DOHH2 (cell line): ENCODE measurements around the gene IMMP2L.

Experiments
- CTCF ChIP-seq: fragments of 200-600 bp; sonication (generic); IDR thresholded peaks from one replicate; pipeline ENCODE4 v1.5.1; 2014; ENCODE audit warnings: antibody characterized with exemption, mild to moderate bottlenecking, low read depth, low read length; ENCODE audit not compliant: poor library complexity, severe bottlenecking
- EZH2phosphoT487 ChIP-seq: fragments of 200-600 bp; sonication (generic); IDR thresholded peaks from 2 replicates; pipeline ENCODE4 v1.6.1; 2017; ENCODE audit warnings: borderline replicate concordance, mild to moderate bottlenecking, antibody characterized with exemption, low read length, moderate library complexity, mixed read lengths

DNA sequence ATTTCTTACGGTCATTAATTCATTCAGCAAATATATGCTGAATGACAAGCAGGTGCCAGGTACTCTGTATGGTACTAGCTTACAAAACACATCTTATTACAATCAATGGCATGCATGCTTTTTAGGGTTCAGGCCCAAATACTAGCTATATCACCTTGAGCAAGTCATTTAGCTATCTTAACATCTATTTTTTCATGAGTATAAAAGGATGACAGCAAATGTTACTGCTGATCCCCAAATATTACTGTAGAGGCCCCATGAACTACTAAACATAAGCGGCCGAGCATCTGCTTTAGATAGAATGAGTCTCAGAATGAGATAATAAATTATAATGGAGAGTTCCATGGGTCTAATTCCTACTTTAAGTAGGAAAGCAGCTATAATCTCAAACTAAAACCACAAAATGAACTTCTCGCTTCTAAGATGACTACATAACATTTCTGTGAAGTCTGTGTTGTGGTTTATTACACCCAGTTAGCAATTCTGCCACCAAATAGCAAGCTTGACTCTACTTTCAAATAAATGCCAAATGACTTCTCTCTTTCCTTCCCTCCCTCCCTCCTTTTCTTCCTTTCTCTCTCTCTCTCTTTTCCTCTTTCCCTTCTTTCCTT lies 585.1 kb downstream of the IMMP2L start:
- TF ChIP-seq CTCF (no peak), EZH2phosphoT487 (no peak)
